ENCODE measurements around the gene CENPP. TPM values are rescaled to one million over a fixed set of nuclear protein-coding genes. Genes with fewer than 3 reads are reported as not detected.

The CENPP gene
- total RNA-seq, 1 donor from 2014 or later: 1.9 TPM

- Histone ChIP-seq H3K4me2 (ENCODE audit: low read length) (no peak overlapping the region), H3K4me1 (ENCODE audit: insufficient read depth, low read length) (no peaks in the 10 kb centered on the region), H3K27me3 (ENCODE audit: insufficient read depth, low read length) (no peaks in the 10 kb centered on the region), H3K4me3 (ENCODE audit: insufficient read depth, low read depth, low read length) (no peak overlapping the region), H2AFZ (ENCODE audit: low read depth, low read length) (no peak overlapping the region), H3K36me3 (ENCODE audit: insufficient read depth, low read length) (peaks cover 51% of the 10 kb centered on the region), H3K27ac (ENCODE audit: low read depth, low read length) (no peak overlapping the region), H3K9me3 (ENCODE audit: insufficient read depth, low read depth, low read length) (no peaks in the 10 kb centered on the region), H3K79me2 (ENCODE audit: insufficient read depth, low read length) (peaks cover 22% of the 10 kb centered on the region), H3K9ac (ENCODE audit: low read length) (no peak overlapping the region), H4K20me1 (ENCODE audit: insufficient read depth, low read length) (peaks cover 12% of the 10 kb centered on the region)
- no peak overlapping the region for H3K27ac Mint-ChIP-seq (ENCODE audit: unreplicated experiment)
- no peaks in the 10 kb centered on the region for H3K27me3 Mint-ChIP-seq (ENCODE audit: low read depth, unreplicated experiment)
- TF ChIP-seq CTCF (IDR thresholded peaks at IDR 0.05; ENCODE audit: insufficient read depth, low read depth, low read length) (no peak), EZH2 (IDR thresholded peaks at IDR 0.05; ENCODE audit: insufficient read depth, low read length) (no peak)
- FAIRE-seq (no peak), DNase-seq (ENCODE audit: low read depth) (no peak)
- H3K36me3 Mint-ChIP-seq (ENCODE audit: low read depth, unreplicated experiment): peaks cover 11% of the 10 kb centered on the region
- H3K9me3 Mint-ChIP-seq (ENCODE audit: unreplicated experiment): no peaks in the 10 kb centered on the region
- H3K4me1 Mint-ChIP-seq (ENCODE audit: low read depth, unreplicated experiment): peaks cover 7% of the 10 kb centered on the region
- H3K4me3 Mint-ChIP-seq (ENCODE audit: unreplicated experiment): no peak overlapping the region
Observed at GRCh38 chr9:92308893-92309292, 16.9 kb upstream of the CENPP start.

GRCh38 chr9:92310562-92310961, 15.2 kb upstream of the CENPP start:
- H3K4me3 Mint-ChIP-seq (ENCODE audit: unreplicated experiment): no peak overlapping the region
- no peak overlapping the region for H3K4me3 ChIP-seq (ENCODE audit: insufficient read depth, low read depth, low read length)
- no peak overlapping the region for H3K27ac Mint-ChIP-seq (ENCODE audit: unreplicated experiment)
- peaks cover 41% of the 10 kb centered on the region for H3K36me3 ChIP-seq (ENCODE audit: insufficient read depth, low read length)
- H3K9me3 ChIP-seq (ENCODE audit: insufficient read depth, low read depth, low read length): no peaks in the 10 kb centered on the region
- H3K9me3 Mint-ChIP-seq (ENCODE audit: unreplicated experiment): no peaks in the 10 kb centered on the region
- H3K79me2 ChIP-seq (ENCODE audit: insufficient read depth, low read length): peaks cover 22% of the 10 kb centered on the region
- no peak for TF ChIP-seq EZH2 (IDR thresholded peaks at IDR 0.05; ENCODE audit: insufficient read depth, low read length)
- TF ChIP-seq CTCF (IDR thresholded peaks at IDR 0.05; ENCODE audit: insufficient read depth, low read depth, low read length): no peak
- no peaks in the 10 kb centered on the region for H3K4me1 ChIP-seq (ENCODE audit: insufficient read depth, low read length)
- H3K27me3 ChIP-seq (ENCODE audit: insufficient read depth, low read length): no peaks in the 10 kb centered on the region
- H3K9ac ChIP-seq (ENCODE audit: low read length): no peak overlapping the region
- H3K36me3 Mint-ChIP-seq (ENCODE audit: low read depth, unreplicated experiment): peaks cover 19% of the 10 kb centered on the region
- DNase-seq (ENCODE audit: low read depth) (no peak), FAIRE-seq (no peak)
- H3K4me1 Mint-ChIP-seq (ENCODE audit: low read depth, unreplicated experiment): peaks cover 7% of the 10 kb centered on the region
- no peak overlapping the region for H3K27ac ChIP-seq (ENCODE audit: low read depth, low read length)
- peaks cover 12% of the 10 kb centered on the region for H4K20me1 ChIP-seq (ENCODE audit: insufficient read depth, low read length)
- no peak overlapping the region for H3K4me2 ChIP-seq (ENCODE audit: low read length)
- no peaks in the 10 kb centered on the region for H3K27me3 Mint-ChIP-seq (ENCODE audit: low read depth, unreplicated experiment)
- no peak overlapping the region for H2AFZ ChIP-seq (ENCODE audit: low read depth, low read length)

- peaks cover 22% of the 10 kb centered on the region for H3K79me2 ChIP-seq (ENCODE audit: insufficient read depth, low read length)
- H3K4me1 ChIP-seq (ENCODE audit: insufficient read depth, low read length): no peaks in the 10 kb centered on the region
- H2AFZ ChIP-seq (ENCODE audit: low read depth, low read length): no peak overlapping the region
- H3K4me3 ChIP-seq (ENCODE audit: insufficient read depth, low read depth, low read length): no peak overlapping the region
- DNase-seq (ENCODE audit: low read depth): peak; percentile 27
- H3K9me3 Mint-ChIP-seq (ENCODE audit: unreplicated experiment): no peaks in the 10 kb centered on the region
- no peak overlapping the region for H3K9ac ChIP-seq (ENCODE audit: low read length)
- H3K36me3 ChIP-seq (ENCODE audit: insufficient read depth, low read length): peaks cover 47% of the 10 kb centered on the region
- H3K27ac Mint-ChIP-seq (ENCODE audit: unreplicated experiment): no peak overlapping the region
- peaks cover 12% of the 10 kb centered on the region for H4K20me1 ChIP-seq (ENCODE audit: insufficient read depth, low read length)
- peaks cover 7% of the 10 kb centered on the region for H3K4me1 Mint-ChIP-seq (ENCODE audit: low read depth, unreplicated experiment)
- H3K9me3 ChIP-seq (ENCODE audit: insufficient read depth, low read depth, low read length): no peaks in the 10 kb centered on the region
- TF ChIP-seq EZH2 (IDR thresholded peaks at IDR 0.05; ENCODE audit: insufficient read depth, low read length): no peak
- TF ChIP-seq CTCF (IDR thresholded peaks at IDR 0.05; ENCODE audit: insufficient read depth, low read depth, low read length): no peak
- H3K4me3 Mint-ChIP-seq (ENCODE audit: unreplicated experiment): no peak overlapping the region
- FAIRE-seq: no peak
- no peak overlapping the region for H3K27ac ChIP-seq (ENCODE audit: low read depth, low read length)
- no peaks in the 10 kb centered on the region for H3K27me3 Mint-ChIP-seq (ENCODE audit: low read depth, unreplicated experiment)
- H3K36me3 Mint-ChIP-seq (ENCODE audit: low read depth, unreplicated experiment): peaks cover 29% of the 10 kb centered on the region
- H3K4me2 ChIP-seq (ENCODE audit: low read length): no peak overlapping the region
- no peaks in the 10 kb centered on the region for H3K27me3 ChIP-seq (ENCODE audit: insufficient read depth, low read length)
Observed at GRCh38 chr9:92312887-92313623, 12.7 kb upstream of the CENPP start.

All from astrocyte (in vitro differentiated cells and primary cell).